ENCODE measurements around the gene KRT79.

Gene KRT79

GRCh38 chr12:52837413-52837741, 3.3 kb upstream of the KRT79 start:
- TF ChIP-seq CTCF (IDR thresholded peaks at IDR 0.05; ENCODE audit: low read depth, low read length): no peak

GRCh38 chr12:52836491-52837412, 2.6 kb upstream of the KRT79 start:
- TF ChIP-seq CTCF (IDR thresholded peaks at IDR 0.05; ENCODE audit: low read depth, low read length): no peak
- DNase-seq (ENCODE audit: extremely low read depth, low read depth): no peak

More at GRCh38 chr12:52837413-52837741, 3.3 kb upstream of the KRT79 start:
- no peak for DNase-seq (ENCODE audit: extremely low read depth, low read depth)

GRCh38 chr12:52836042-52836466, 1.9 kb upstream of the KRT79 start:
- no peak for TF ChIP-seq CTCF (IDR thresholded peaks at IDR 0.05; ENCODE audit: low read depth, low read length)
- no peak for DNase-seq (ENCODE audit: extremely low read depth, low read depth)

GRCh38 chr12:52835271-52836041, 1.3 kb upstream of the KRT79 start:
- DNase-seq (ENCODE audit: extremely low read depth, low read depth): no peak
- TF ChIP-seq CTCF (IDR thresholded peaks at IDR 0.05; ENCODE audit: low read depth, low read length): no peak

- TF ChIP-seq CTCF (IDR thresholded peaks at IDR 0.05; ENCODE audit: low read depth, low read length): no peak
- no peak for DNase-seq (ENCODE audit: extremely low read depth, low read depth)
These were observed 553 bp upstream of the KRT79 start for GRCh38 chr12:52834727-52835001.

GRCh38 chr12:52832985-52833905, 866 bp downstream of the KRT79 start:
- no peak for DNase-seq (ENCODE audit: extremely low read depth, low read depth)
- TF ChIP-seq CTCF (IDR thresholded peaks at IDR 0.05; ENCODE audit: low read depth, low read length): no peak

Data from AG09319 (cell line).